CD14-positive monocyte (primary cell): ENCODE data around the gene AMIGO2. TPM values are rescaled to one million over a fixed set of nuclear protein-coding genes. Genes with fewer than 3 reads are reported as not detected.
"Not testable (repeated sequence)": the region's sequence is repeated elsewhere in the genome, so short reads cannot be mapped to it uniquely, and the experiment has no call there.

Source experiments
- DNase-seq, 3 donors: peaks; one replicate each; pipeline ENCODE4 v3.0.0-alpha.2; 2011 to 2022
- H2AFZ ChIP-seq: 2 replicates; pipeline ENCODE4 v1.6.0; 2012; ENCODE audit warnings: mild to moderate bottlenecking, low read depth, low read length, inconsistent platforms; ENCODE audit not compliant: insufficient read depth, poor library complexity, severe bottlenecking
- H3K27ac ChIP-seq, 2 donors: 1 replicate in 1 of 2; 2 replicates in 1 of 2; pipeline ENCODE4 v1.5.1; 2012 to 2013; ENCODE audit warnings: low read length in 2 of 2, control low read depth in 1 of 2, inconsistent platforms in 1 of 2, low read depth in 1 of 2, mild to moderate bottlenecking in 1 of 2
- H3K27me3 ChIP-seq, 2 donors: one replicate each; pipeline versions ENCODE4 v1.6.0 to v1.6.1; 2011 to 2013; ENCODE audit warnings: low read length in 2 of 2; ENCODE audit not compliant: control insufficient read depth in 2 of 2, insufficient read depth in 2 of 2
- H3K36me3 ChIP-seq, 2 donors: replicated peaks in 1 of 2; 1 replicate in 1 of 2; 2 replicates in 1 of 2; pipeline versions ENCODE4 v1.5.1 to v1.6.1; 2012 to 2013; ENCODE audit warnings: low read length in 2 of 2, control low read depth in 1 of 2, inconsistent platforms in 1 of 2, mild to moderate bottlenecking in 1 of 2; ENCODE audit not compliant: insufficient read depth in 2 of 2, control insufficient read depth in 1 of 2
- H3K4me1 ChIP-seq, 2 donors: 1 replicate in 1 of 2; 2 replicates in 1 of 2; pipeline versions ENCODE4 v1.5.1 to v1.6.1; 2012 to 2013; ENCODE audit warnings: low read length in 2 of 2, control low read depth in 1 of 2, inconsistent platforms in 1 of 2, mild to moderate bottlenecking in 1 of 2, moderate library complexity in 1 of 2; ENCODE audit not compliant: insufficient read depth in 2 of 2, control insufficient read depth in 1 of 2
- H3K4me2 ChIP-seq: replicated peaks from 2 replicates; pipeline ENCODE3; 2012; ENCODE audit warnings: low read length, moderate library complexity, mild to moderate bottlenecking; ENCODE audit not compliant: poor library complexity, severe bottlenecking; ENCODE audit errors: extremely low read depth
- H3K4me3 ChIP-seq, 3 experiments: fragments of 200-600 bp in 1 of 3; sonication (generic) in 1 of 3; replicated peaks in 1 of 3; 1 replicate in 2 of 3; 2 replicates in 1 of 3; pipeline ENCODE4 v1.5.1; 2011 to 2013; ENCODE audit warnings: low read length in 3 of 3, mild to moderate bottlenecking in 3 of 3, control low read depth in 2 of 3, low read depth in 2 of 3, inconsistent platforms in 1 of 3, moderate library complexity in 1 of 3
- H3K79me2 ChIP-seq: 2 replicates; pipeline ENCODE4 v1.6.0; 2012; ENCODE audit warnings: mild to moderate bottlenecking, control low read depth, inconsistent platforms, low read length, moderate library complexity; ENCODE audit not compliant: insufficient read depth
- H3K9ac ChIP-seq: 2 replicates; pipeline ENCODE4 v1.6.0; 2017; ENCODE audit warnings: low read length, mild to moderate bottlenecking; ENCODE audit not compliant: insufficient read depth, poor library complexity, severe bottlenecking
- H3K9me3 ChIP-seq, 2 donors: replicated peaks in 1 of 2; 1 replicate in 1 of 2; 2 replicates in 1 of 2; pipeline versions ENCODE4 v1.5.1 to v1.6.1; 2012 to 2013; ENCODE audit warnings: low read length in 2 of 2, control low read depth in 1 of 2; ENCODE audit not compliant: control insufficient read depth in 1 of 2, insufficient read depth in 1 of 2
- H4K20me1 ChIP-seq: 2 replicates; pipeline ENCODE4 v1.6.0; 2012; ENCODE audit warnings: mild to moderate bottlenecking, low read length, control low read depth, moderate library complexity; ENCODE audit not compliant: insufficient read depth
- H3K27ac Mint-ChIP-seq, 7 donors: one replicate each; pipeline ENCODE4 v1.8.0; 2020; ENCODE audit warnings: mild to moderate bottlenecking in 7 of 7, mixed read lengths in 7 of 7, moderate library complexity in 6 of 7, inconsistent platforms in 2 of 7
- H3K27me3 Mint-ChIP-seq, 3 donors: one replicate each; pipeline ENCODE4 v1.8.0; 2021 to 2022; ENCODE audit warnings: low read depth in 3 of 3, mild to moderate bottlenecking in 3 of 3, mixed read lengths in 3 of 3, moderate library complexity in 3 of 3, inconsistent platforms in 1 of 3
- H3K36me3 Mint-ChIP-seq, 2 donors: one replicate each; pipeline ENCODE4 v1.8.0; 2020; ENCODE audit warnings: mixed read lengths in 2 of 2, inconsistent platforms in 1 of 2, mild to moderate bottlenecking in 1 of 2
- H3K4me1 Mint-ChIP-seq: one replicate; pipeline ENCODE4 v1.8.0; 2020; ENCODE audit warnings: mild to moderate bottlenecking, mixed read lengths
- H3K4me3 Mint-ChIP-seq, 2 donors: one replicate each; pipeline ENCODE4 v1.8.0; 2020; ENCODE audit warnings: mild to moderate bottlenecking in 2 of 2, mixed read lengths in 2 of 2, moderate library complexity in 1 of 2
- H3K9me3 Mint-ChIP-seq, 7 donors: one replicate each; pipeline ENCODE4 v1.8.0; 2020 to 2022; ENCODE audit warnings: mixed read lengths in 7 of 7, mild to moderate bottlenecking in 6 of 7, moderate library complexity in 6 of 7, inconsistent platforms in 2 of 7
- CTCF ChIP-seq: fragments of 200-600 bp; IDR thresholded peaks from one replicate; pipeline ENCODE4 v1.8.0; 2022; ENCODE audit warnings: antibody characterized with exemption, mild to moderate bottlenecking
- WGBS: methylation state at CpG from one replicate; pipeline ENCODE4 v1.1.5; 2013; ENCODE audit warnings: missing lambda C conversion rate; ENCODE audit not compliant: insufficient coverage; 5-methylcytosine and 5-hydroxymethylcytosine counted together
- intact Hi-C, 2 donors: fragments of 100-400 bp; cut with micrococcal nuclease; formaldehyde crosslinking; loops; one replicate each; pipeline versions ENCODE4 v1.15.0 to v1.15.1; 2023
- polyA plus RNA-seq, 3 donors: library from polyadenylated mRNA; depleted of rRNA in 1 of 3; unstranded in 2 of 3; stranded (reverse) in 1 of 3; fragments of 300-500 nt in 2 of 3; fragments of >200 nt in 1 of 3; fragmentation: Illumina TruSeq in 2 of 3; gene quantifications; 1 replicate in 2 of 3; 2 replicates in 1 of 3; pipeline ENCODE4 v1.2.3, GENCODE V29; 2012 to 2021

Gene AMIGO2
- polyA plus RNA-seq, 3 donors: 0.14 to 0.77 (median 0.21) TPM

GRCh38 chr12:47120736-47121135, 41.0 kb upstream of the AMIGO2 start:
- no peak for DNase-seq
- H3K4me3 Mint-ChIP-seq: no peak overlapping the region
- no peaks in the 10 kb centered on the region for H3K4me1 Mint-ChIP-seq
- H3K36me3 Mint-ChIP-seq: no peaks in the 10 kb centered on the region
- no peak overlapping the region for H3K9ac ChIP-seq
- H3K4me2 ChIP-seq: no peak overlapping the region
- no peak for TF ChIP-seq CTCF
- intact Hi-C loops: no loop called here
- peaks cover 0 to 2% (median 0%) of the 10 kb centered on the region in 7 donors for H3K9me3 Mint-ChIP-seq
- H3K79me2 ChIP-seq: no peaks in the 10 kb centered on the region
- no peaks in the 10 kb centered on the region for H3K27me3 Mint-ChIP-seq
- 100% methylated on average over 2 of the region's 3 CpGs for WGBS
- no peaks in the 10 kb centered on the region for H3K9me3 ChIP-seq
- H3K27me3 ChIP-seq: no peaks in the 10 kb centered on the region
- H4K20me1 ChIP-seq: no peaks in the 10 kb centered on the region
- no peaks in the 10 kb centered on the region for H3K36me3 ChIP-seq
- H3K4me3 ChIP-seq: no peak overlapping the region
- H3K27ac ChIP-seq: no peak overlapping the region
- no peak overlapping the region for H3K27ac Mint-ChIP-seq
- H2AFZ ChIP-seq: no peak overlapping the region
- H3K4me1 ChIP-seq: no peaks in the 10 kb centered on the region

- H3K27ac ChIP-seq, H3K9me3 ChIP-seq, H3K4me3 ChIP-seq, H3K27me3 ChIP-seq, H3K36me3 Mint-ChIP-seq, H3K4me2 ChIP-seq, H3K9ac ChIP-seq, H3K4me1 Mint-ChIP-seq, intact Hi-C loops, H3K4me3 Mint-ChIP-seq, H3K27me3 Mint-ChIP-seq, H3K79me2 ChIP-seq, H3K36me3 ChIP-seq, H2AFZ ChIP-seq, H3K9me3 Mint-ChIP-seq, H3K27ac Mint-ChIP-seq, H4K20me1 ChIP-seq, H3K4me1 ChIP-seq, DNase-seq: not testable (repeated sequence)
- no CpG with 5 or more reads among the region's 3 CpGs for WGBS
Observed at GRCh38 chr12:47117305-47117704, 37.5 kb upstream of the AMIGO2 start.
